HuH-7.5 (cell line): ENCODE measurements around the gene PIP5KL1.
A peak's percentile ranks its signal among the peaks of the same experiment; 100 is the strongest.

Experiments used
- DNase-seq: peaks from one replicate; pipeline ENCODE4 v3.0.0; 2011; ENCODE audit warnings: low spot score

Gene PIP5KL1

DNA sequence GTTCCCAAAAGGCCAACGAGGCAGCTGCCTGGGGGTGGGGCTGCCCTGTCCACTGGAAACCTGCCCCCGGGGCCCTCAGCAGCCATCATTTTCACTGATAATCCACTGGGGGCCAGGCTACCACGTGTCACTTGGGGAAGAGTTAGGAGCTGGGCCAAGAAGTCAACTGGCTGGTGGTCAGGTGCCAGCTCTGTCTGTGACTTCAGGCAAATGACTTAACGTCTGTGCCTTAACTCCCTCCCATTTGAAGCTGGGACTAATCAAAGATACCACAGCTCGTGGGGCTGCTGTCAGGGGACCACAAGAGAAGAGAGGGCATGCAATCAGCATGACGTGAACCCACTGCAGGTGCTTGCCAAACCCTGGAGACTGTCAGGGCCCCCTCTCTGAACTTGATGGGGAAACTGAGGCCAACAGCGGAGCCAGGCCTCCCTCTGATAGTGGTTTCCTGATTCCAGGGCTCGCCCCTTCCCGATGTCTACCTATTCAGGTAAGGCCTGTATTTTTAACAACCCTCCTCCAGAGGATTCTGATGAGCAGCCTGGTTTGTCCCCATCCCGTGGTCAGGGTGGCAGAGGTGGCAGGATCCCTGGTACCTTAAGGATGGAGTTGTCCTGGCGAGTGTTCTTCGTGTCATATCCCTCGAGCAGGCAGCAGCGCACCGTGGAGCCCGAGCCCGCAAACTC, 19.4 kb upstream of the PIP5KL1 start:
- no peak for DNase-seq

DNA sequence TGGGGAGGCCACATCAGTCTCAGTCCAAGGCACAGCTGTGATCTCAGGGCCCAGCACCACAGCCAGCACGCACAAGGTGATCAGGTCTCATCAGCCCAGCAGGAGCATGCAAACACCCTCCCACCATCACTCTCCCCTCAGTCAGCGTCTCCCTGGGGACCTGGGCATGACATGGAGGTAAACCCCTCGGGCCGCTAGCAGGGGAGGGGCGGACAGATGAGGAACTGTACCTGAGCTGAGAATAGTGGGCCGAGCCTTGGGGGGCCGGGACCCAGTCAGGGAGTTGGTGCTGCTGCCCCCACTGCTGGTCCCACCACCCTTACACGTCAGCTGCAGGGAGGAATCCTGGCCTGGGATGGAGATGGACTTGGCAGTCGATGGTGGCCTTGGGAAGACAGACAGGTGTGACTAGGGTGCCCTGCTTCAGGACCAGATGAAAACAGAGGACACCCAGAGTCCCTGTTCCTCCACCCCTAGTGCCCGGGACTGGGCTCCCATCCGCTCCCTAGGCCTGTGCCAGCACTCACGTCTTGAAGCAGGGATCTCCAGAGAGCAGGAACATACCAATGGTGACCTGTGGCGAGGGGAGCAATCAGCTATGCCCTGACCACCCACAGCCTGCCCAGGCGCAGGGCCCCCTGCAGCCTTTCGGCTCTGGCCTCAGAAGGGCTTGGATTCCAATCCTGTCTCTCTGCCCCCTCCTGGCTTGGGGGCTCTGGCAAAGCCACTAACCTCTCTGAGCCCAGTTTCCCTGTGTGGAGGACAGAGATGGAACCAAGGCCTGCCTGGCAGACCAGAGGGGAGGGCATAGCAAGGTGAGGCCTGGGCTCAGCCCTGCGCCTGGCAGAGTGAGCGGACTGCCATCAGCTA, 17.5 kb upstream of the PIP5KL1 start:
- no peak for DNase-seq

DNA sequence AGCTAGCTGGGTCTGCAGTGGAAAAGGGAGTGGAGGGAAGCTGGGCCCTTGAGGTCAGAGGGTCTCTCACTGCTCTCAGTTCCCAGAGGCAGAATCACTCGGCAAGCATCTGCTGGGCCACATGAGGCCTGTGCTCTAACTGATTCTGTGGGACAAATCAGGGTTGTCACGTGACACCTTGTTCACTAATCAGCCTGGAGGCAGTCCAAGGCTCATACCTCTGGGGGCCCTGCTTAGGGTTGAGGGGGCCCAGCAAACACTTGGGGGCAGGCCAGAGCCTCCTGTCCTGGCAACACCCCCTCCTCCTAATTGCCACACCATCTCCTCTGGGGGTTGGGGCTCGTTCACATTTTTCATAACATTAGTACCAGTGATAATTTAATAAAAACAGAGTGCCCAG, 16.2 kb upstream of the PIP5KL1 start:
- no peak for DNase-seq

- no peak for DNase-seq
Measured at GRCh38 chr9:127945942-127946341, 15.4 kb upstream of the PIP5KL1 start.

- DNase-seq, result no peak
Measured at GRCh38 chr9:127945338-127945737, 14.8 kb upstream of the PIP5KL1 start.

DNA sequence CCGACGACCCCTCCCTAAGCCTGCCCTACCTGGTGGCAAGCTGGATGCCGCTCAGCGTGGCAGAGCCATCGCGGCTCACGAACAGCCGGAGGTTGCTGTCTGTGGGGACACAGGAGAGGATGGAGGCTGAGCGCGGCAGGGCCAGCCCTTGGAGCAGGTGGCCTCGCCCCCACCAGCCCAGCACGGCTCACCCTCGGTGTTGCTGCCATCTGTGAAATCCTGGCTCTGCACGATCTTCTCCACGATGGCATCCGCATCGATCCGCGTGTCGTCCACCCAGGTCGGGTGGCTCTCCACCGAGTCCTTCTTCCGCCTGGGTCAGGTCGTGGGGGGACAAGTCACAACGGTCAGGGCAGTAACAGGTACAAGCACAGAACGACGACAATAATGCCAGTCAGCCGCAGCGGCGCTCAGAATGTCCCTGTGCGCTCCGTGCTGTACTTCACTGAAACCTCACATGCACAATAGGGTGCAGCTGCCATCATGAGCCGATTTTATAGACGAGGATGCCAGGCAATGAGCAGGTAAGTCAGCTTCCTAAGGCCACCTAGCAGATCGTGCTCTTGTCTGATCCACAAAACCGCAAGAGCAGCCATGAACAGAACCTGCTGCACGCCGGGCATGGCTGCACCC, 14.1 kb upstream of the PIP5KL1 start:
- no peak for DNase-seq

DNA sequence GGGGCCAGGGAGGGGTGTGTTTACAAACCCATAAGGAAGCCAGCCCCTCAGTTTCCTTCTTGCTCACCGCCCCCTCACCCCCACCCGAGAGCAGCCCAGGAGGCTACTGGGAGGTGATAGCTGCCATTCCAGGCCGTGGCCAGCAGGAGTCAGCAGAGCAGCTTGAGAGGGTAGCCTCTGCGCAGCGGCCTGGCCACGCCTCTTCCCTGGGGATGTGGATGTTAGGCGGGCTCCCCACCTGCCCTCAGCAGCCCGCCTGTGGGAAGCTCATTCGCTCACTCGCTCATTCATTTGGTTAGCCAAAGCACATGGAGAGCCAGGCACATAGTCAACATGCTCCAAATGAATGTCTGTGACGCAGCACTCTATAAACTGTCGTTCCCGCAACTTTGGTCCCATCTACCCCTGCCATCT, 13.2 kb upstream of the PIP5KL1 start:
- DNase-seq, result peak; percentile 83

DNA sequence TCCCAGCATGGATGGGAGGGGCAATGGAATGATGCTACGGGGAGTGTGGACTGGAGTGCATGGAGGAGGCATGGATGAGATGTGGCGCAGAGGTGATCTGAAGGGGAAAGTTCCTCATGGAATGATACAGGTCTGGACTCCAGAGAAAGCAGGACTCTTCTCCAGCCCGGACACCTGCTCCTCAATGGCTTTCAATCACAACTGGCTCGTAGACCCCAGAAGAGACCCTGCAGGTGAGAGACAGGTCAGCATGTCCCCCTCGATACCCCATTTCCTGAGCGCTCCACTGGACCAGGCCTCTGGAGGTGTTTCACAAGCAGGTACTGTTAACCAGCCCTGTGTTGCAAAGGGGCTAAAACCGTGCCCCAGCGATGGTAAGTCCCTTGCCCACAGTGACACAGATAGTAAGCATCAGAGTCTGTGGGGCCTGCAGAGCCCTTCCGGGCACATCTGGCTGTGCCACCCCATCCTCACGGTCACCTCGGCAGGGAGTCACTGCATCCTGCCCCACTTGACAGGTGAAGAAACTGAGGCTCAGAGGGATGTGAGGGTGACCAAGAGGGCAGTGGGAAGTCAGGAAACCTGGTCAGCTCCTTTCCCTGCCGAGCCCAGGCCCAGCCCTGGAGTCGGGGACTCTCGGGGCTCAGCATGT, 12.6 kb upstream of the PIP5KL1 start:
- no peak for DNase-seq

GRCh38 chr9:127942216-127943010, 11.8 kb upstream of the PIP5KL1 start:
- DNase-seq, result peak; percentile 74

- no peak for DNase-seq
Measured at GRCh38 chr9:127941961-127942215, 11.3 kb upstream of the PIP5KL1 start.

DNA sequence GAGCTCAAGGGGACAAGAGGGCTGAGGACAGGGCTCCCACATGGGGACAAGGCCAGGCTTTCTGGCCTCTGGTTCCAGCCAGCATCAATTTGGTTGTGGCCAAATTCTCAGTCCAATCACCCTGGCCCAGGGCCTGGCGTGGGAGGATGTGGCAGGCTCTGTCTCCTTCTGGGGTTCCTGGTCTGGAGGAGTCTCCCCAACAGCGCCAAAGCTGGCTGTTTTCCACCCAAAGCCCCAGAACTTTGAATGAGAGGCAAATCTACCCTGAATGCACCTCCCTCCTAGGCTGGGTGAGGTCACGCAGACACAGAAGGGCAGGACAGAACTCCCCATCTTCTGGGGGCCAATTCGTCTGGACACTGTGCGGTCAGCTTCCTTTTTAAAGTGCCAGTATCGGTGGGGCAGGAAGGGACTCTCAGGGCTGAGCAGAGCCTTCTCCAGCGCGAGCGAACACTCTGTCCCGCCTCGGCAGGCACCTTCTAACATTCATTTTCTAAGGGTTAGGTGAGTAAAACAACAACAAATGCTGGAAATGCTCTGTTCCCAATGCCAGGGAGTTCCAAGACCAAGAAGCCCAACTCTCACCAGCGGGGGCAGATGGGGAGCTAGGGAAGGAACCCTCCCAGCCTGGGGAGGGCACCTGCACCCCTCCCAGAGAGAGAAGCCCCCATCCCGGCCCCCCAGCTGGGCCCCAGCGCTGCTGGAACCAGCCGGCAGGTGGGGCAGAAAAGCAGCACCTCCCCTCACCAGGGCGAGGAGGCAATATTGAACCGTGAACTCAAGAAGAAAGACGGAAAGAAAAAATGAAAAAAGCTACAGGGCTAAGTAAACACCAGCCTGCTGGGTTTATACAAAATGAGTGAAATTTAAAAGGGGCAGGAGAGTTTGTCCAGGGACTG, 10.7 kb upstream of the PIP5KL1 start:
- DNase-seq, result no peak

DNA sequence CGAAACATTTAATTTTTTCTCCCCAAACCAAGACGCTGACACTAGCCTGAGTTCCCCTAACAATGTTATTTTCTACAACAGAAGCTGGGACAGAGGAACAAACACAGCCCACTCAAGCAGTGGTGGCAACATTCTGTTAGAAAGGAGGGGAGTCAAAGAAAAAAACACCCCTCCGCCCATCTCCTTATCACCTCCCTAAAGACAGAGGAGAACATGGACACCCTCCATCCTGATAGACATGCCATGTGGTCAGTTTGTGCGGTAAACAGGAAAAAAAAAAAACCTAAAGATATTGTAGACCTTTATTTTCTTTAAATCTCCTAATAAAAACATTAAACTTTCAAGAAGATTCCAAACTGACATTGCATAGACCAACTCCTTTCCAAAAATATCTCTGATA, 10.0 kb upstream of the PIP5KL1 start:
- DNase-seq, result no peak

GRCh38 chr9:127938298-127938690, 7.7 kb upstream of the PIP5KL1 start:
- no peak for DNase-seq

- peak; percentile 96 for DNase-seq
Measured at GRCh38 chr9:127937388-127938297, 7.1 kb upstream of the PIP5KL1 start, which contains the start of gene DPM2. DPM2 (minus strand) TSS chr9:127937854; CDS start chr9:127937820, 34 bp downstream.

GRCh38 chr9:127937056-127937387, 6.4 kb upstream of the PIP5KL1 start:
- DNase-seq, result no peak

DNA sequence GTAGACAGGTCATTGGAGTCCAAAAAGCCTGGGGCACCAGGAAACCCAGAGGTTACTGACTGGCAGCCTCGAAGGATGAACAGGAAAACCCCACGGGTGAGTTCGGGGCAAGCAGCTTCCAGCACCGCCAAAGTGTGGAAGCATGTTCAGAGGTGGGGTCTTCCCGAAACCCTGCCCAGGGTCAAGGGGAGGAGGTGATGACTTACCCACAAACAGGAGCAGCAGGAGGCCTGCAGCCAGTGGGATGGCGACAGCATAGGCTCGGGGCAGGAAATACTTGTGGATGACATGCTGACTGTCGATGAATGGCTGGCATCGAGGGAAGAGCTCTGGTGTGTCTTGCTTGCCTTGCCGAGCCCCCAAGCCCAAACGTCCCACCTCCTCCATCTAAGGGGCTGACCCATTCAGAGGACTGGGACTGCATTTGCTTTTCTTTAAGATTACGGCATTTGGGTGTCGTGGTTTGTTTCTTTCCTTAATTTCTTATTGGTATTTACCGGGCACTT, 5.8 kb upstream of the PIP5KL1 start:
- DNase-seq, result no peak

DNA sequence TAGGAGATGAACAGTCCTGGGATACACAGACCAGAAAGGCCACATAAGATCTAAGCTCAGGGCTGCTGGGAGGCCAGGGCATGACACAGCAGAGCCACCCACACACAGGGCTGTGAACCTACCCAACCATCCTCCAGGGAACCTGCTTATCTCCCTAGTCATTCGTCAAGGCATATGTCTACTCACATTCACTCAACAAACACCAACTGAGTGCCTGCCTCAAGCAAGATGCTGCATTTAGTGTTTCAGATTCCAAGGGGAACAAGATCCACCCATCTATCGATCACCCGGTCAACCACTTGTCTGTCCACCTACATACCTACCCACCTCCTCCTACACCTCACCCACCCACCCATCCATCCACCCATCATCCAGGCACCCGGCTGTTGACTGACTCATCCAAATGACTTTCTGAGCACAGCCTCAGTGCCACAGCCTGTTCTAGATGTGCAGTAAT, 5.2 kb upstream of the PIP5KL1 start:
- no peak for DNase-seq

DNA sequence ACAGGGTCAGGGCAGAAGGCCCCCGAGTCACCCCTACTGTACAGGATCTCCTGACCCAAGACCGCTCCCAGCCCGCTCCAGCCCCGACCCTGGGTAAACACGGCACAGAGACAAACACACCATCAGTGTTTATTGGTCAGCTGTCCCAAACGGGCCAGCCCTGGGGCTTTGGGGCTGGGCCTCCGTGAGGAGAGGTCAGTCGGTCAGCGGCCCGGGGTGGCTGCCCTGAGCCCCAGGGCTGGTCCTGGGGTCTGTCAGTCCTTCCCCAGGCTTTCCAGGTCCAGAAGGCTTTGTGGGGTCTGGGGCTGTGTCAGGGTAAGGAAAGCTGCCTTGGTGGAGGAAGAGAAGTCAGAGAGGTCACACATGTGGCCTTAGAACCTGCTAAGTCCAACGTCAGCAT, 4.4 kb upstream of the PIP5KL1 start:
- DNase-seq, result no peak

DNA sequence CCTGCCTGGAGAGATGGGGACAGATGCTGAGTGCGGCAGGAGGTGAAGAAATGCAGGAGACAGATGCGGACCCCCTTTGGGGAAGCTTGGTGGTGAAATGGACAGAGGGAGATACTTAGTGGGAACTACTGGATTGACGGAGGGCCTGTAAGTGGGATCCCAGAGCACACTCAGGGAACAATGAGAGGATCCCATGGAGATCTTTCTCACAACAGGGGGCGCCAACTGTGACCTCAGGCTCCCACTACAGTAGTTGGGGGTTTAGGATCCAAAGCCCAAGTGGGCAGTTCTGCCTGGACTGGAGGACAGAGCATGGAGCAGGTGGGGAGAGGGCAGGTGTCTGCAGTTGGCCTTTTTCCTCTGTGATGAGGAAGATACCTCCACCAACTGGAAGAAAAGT, 3.7 kb upstream of the PIP5KL1 start:
- no peak for DNase-seq
